ENCODE measurements around the gene P2RX4. TPM values are rescaled to one million over a fixed set of nuclear protein-coding genes. Genes with fewer than 3 reads are reported as not detected.
"Not testable (repeated sequence)": the region's sequence is repeated elsewhere in the genome, so short reads cannot be mapped to it uniquely, and the experiment has no call there.

The P2RX4 gene
- total RNA-seq, 2 experiments from 2014 or later, result 10.8 to 17.7 TPM

DNA sequence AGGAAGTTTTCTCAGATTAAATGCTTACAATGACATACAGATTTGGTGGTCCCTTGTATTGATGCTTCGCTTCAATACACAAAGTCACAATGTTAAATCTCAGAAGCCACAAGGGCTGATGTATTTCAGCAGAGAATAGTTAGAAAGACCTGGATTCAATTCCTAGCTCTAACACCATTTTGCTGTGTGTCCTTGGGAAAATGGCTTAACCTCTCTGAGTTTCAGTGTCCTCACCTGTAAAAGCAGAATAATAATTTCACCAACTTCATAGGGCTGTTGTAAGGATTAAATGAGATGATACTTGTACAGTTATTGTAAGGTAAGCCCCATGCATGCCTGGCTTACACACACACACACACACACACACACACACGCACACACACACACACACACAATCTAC, 46.9 kb upstream of the P2RX4 start:
- ChIA-PET POLR2A (no interaction called here), CTCF (ENCODE audit: unreplicated experiment) (no interaction called here)
- no peaks in the 10 kb centered on the region for H4K20me1 ChIP-seq (ENCODE audit: insufficient read depth, low read length)
- H3K4me1 ChIP-seq (ENCODE audit: insufficient read depth, low read length, poor library complexity, severe bottlenecking), result peaks cover 6% of the 10 kb centered on the region
- DNase-seq (ENCODE audit: low spot score), result no peak
- no peak overlapping the region for H3K4me3 ChIP-seq (ENCODE audit: low read depth, low read length, poor library complexity, severe bottlenecking)
- no peaks in the 10 kb centered on the region for H3K79me2 ChIP-seq (ENCODE audit: insufficient read depth, low read depth, low read length)
- no peaks in the 10 kb centered on the region for H3K9me3 ChIP-seq (ENCODE audit: low read length)
- no peak overlapping the region for H2AFZ ChIP-seq (ENCODE audit: low read length)
- H3K4me2 ChIP-seq (ENCODE audit: low read length), result no peak overlapping the region
- no TSS peak for BruUV-seq (replicated peaks)
- no peak for TF ChIP-seq EZH2phosphoT487 (IDR thresholded peaks at IDR 0.05; ENCODE audit: borderline replicate concordance, low read depth, low read length)
- TF ChIP-seq, protein P1, sequence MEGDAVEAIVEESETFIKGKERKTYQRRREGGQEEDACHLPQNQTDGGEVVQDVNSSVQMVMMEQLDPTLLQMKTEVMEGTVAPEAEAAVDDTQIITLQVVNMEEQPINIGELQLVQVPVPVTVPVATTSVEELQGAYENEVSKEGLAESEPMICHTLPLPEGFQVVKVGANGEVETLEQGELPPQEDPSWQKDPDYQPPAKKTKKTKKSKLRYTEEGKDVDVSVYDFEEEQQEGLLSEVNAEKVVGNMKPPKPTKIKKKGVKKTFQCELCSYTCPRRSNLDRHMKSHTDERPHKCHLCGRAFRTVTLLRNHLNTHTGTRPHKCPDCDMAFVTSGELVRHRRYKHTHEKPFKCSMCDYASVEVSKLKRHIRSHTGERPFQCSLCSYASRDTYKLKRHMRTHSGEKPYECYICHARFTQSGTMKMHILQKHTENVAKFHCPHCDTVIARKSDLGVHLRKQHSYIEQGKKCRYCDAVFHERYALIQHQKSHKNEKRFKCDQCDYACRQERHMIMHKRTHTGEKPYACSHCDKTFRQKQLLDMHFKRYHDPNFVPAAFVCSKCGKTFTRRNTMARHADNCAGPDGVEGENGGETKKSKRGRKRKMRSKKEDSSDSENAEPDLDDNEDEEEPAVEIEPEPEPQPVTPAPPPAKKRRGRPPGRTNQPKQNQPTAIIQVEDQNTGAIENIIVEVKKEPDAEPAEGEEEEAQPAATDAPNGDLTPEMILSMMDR (conservative IDR thresholded peaks at IDR 0.05; ENCODE audit: low read length), result no peak
- intact Hi-C loops (cut with micrococcal nuclease; ENCODE audit: unreplicated experiment), result no loop called here
- H3K9me2 ChIP-seq (ENCODE audit: insufficient read depth, low read length), result no peaks in the 10 kb centered on the region
- no peak overlapping the region for H3K27ac ChIP-seq (ENCODE audit: low read depth, low read length, poor library complexity, severe bottlenecking)
- H3K36me3 ChIP-seq (ENCODE audit: insufficient read depth, low read length), result no peaks in the 10 kb centered on the region

DNA sequence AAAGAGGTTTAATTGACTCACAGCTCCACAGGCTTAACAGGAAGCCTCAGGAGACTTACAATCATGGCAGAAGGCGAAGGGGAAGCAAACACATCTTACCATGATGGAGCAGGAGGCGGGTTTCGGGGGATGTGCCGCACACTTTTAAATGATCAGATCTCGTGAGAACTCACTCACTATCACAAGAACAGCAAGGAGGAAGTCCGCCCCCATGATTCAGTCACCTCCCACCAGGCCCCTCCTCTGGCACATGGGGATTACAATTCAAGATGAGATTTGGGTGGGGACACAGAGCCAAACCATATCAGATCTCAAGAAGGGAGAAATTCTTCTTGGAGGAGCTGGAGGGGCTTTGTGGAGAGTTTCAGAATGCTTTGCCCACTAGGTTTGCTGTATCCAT, 45.1 kb upstream of the P2RX4 start:
- H3K4me1 ChIP-seq (ENCODE audit: insufficient read depth, low read length, poor library complexity, severe bottlenecking); H3K4me3 ChIP-seq (ENCODE audit: low read depth, low read length, poor library complexity, severe bottlenecking); H3K9me3 ChIP-seq (ENCODE audit: low read length); H3K36me3 ChIP-seq (ENCODE audit: insufficient read depth, low read length); BruUV-seq (replicated peaks); H3K4me2 ChIP-seq (ENCODE audit: low read length); H2AFZ ChIP-seq (ENCODE audit: low read length); POLR2A ChIA-PET; H3K27ac ChIP-seq (ENCODE audit: low read depth, low read length, poor library complexity, severe bottlenecking); H3K79me2 ChIP-seq (ENCODE audit: insufficient read depth, low read depth, low read length); H4K20me1 ChIP-seq (ENCODE audit: insufficient read depth, low read length); H3K9me2 ChIP-seq (ENCODE audit: insufficient read depth, low read length); intact Hi-C loops (cut with micrococcal nuclease; ENCODE audit: unreplicated experiment); CTCF ChIA-PET (ENCODE audit: unreplicated experiment); DNase-seq (ENCODE audit: low spot score): not testable (repeated sequence)

DNA sequence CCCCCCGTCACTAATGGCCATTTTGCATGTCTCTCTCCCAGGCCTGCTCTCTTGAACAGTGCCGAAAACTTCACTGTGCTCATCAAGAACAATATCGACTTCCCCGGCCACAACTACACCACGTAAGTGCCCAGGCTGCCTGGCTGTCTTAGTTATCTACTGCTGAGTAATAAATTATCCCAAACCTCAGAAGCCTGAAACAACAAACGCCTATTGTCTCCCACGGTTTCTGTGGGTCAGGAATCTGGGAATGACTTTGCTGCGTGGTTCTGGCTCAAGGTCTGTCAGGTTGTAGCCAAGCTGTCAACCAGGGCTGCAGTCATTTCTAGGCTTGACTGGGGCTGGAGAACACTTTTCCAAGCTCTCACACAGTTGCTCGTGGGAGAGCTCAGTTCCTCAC, 44.6 kb upstream of the P2RX4 start:
- H3K79me2 ChIP-seq (ENCODE audit: insufficient read depth, low read depth, low read length), result no peaks in the 10 kb centered on the region
- H3K9me3 ChIP-seq (ENCODE audit: low read length), result no peaks in the 10 kb centered on the region
- no peaks in the 10 kb centered on the region for H4K20me1 ChIP-seq (ENCODE audit: insufficient read depth, low read length)
- DNase-seq (ENCODE audit: low spot score), result no peak
- TF ChIP-seq, protein P1 (conservative IDR thresholded peaks at IDR 0.05; ENCODE audit: low read length), result no peak
- TF ChIP-seq EZH2phosphoT487 (IDR thresholded peaks at IDR 0.05; ENCODE audit: borderline replicate concordance, low read depth, low read length), result no peak
- no peak overlapping the region for H2AFZ ChIP-seq (ENCODE audit: low read length)
- no TSS peak for BruUV-seq (replicated peaks)
- H3K4me3 ChIP-seq (ENCODE audit: low read depth, low read length, poor library complexity, severe bottlenecking), result no peak overlapping the region
- no peak overlapping the region for H3K4me2 ChIP-seq (ENCODE audit: low read length)
- intact Hi-C loops (cut with micrococcal nuclease; ENCODE audit: unreplicated experiment), result no loop called here
- ChIA-PET POLR2A (no interaction called here), CTCF (ENCODE audit: unreplicated experiment) (no interaction called here)
- H3K4me1 ChIP-seq (ENCODE audit: insufficient read depth, low read length, poor library complexity, severe bottlenecking), result no peaks in the 10 kb centered on the region
- H3K27ac ChIP-seq (ENCODE audit: low read depth, low read length, poor library complexity, severe bottlenecking), result no peak overlapping the region
- no peaks in the 10 kb centered on the region for H3K36me3 ChIP-seq (ENCODE audit: insufficient read depth, low read length)
- no peaks in the 10 kb centered on the region for H3K9me2 ChIP-seq (ENCODE audit: insufficient read depth, low read length)
